IPS-NIHi11 (cell line): ENCODE results near the gene CZIB.

Source experiments
- DNase-seq: peaks from one replicate; pipeline ENCODE4 v3.0.0; 2012; ENCODE audit warnings: mixed read lengths, low spot score

The CZIB gene

DNA sequence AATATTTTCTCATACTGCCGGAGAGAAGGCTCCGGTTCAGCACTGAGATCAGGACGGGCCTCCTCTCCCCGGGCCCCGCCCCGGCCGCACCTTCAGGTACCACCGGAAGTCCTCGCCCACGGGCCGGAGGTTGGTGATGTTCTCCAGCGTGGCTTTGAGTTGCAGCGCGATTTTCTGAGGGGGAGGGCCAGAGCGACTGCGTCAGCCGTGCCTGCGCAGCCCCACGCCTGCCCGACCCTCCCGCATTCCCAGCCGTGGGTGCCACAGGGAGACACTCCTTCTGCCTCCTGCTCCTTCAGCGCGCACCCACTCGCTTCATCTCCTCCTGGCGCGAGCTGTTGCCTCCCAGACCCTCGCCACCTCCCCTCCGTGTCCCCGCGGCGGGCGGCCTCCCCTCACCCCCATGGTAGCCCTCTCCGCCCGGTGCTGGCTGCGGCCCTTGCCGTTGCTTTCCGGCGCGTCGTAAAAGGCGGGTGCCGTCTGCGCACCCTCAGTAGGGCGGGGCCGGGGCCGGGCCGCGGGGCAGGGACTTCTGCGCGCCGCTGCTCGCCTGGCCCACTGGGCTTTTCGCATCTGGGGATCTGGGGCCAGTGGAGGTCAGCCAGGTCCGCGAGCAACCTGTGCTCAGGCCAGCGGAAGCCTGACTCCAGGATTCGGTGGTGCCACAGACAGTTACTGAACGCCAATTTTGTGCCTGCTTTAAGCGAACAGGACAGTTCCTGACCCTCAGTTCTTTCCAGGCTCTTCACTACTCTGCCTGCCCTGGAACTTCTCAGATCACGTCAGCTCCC is at the start of gene CZIB:
CZIB (minus strand) TSS at position 464 of the 791 bp plus-strand sequence; CDS start at position 405, 59 bp downstream.
- DNase-seq: peak; percentile 96

- DNase-seq: no peak
Observed at GRCh38 chr1:53270107-53270506, 49.7 kb upstream of the CZIB start.

GRCh38 chr1:53267761-53268160 is 47.3 kb upstream of the CZIB start:
- DNase-seq: no peak

DNA sequence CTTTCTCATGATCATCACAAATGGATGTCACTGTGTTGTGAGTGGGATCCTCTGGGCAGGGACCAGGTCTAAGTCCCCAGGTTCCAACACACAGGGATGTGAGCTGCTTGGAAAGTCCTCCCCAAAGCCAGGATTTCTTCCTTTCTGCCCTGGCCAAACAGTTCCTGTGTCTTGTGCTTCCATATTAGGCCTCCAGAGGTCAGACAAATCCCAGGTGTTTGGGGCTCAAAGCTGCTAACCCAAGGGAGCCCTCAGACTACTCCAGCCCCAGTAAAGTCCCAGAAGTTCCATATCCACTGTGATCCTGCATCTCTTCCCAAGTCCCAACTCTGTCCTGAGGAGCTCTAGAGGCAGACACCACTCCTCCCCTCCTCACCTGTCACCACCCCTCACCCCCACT is 45.6 kb upstream of the CZIB start:
- DNase-seq: peak; percentile 64

DNA sequence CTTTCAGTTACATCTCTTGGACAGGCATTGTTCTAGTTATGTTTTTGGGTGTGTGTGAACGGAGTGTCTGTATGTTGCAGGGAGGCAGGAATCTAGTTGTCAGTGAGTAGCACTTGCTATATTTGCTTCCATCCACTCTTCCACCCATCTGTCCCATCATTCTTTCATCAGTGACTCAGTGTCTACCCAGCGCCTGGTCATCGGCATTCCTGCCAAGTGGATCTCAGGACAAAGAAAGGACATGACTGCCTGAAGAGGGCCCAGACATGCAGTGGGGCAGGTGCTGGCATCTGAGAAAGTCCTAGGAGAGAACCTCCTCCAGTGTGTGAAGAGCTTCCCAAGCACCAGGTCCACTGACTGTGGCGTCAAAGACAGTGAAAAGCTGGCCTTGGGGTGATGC is 45.1 kb upstream of the CZIB start:
- DNase-seq: no peak

DNA sequence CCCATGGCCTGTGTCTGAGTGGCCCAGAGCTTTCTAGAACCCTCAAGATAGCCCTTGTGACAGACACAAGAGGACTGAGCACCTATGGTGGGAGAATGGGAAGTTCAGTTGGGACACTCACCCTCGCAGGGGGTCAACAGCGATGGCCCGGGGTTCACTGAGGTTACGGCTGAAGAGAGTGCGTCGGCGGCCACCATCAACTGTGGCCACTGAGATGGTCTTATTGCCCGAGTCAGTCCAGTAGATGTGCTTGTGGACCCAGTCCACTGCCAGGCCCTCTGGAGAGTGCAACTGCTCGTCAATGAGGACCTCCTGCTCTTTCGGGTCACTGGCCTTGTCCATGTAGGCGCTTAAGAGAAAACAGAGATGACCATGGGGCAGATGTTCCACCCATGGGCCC is 43.6 kb upstream of the CZIB start:
- no peak for DNase-seq

GRCh38 chr1:53262000-53262399 is 41.6 kb upstream of the CZIB start:
- no peak for DNase-seq

- DNase-seq: no peak
Observed at GRCh38 chr1:53260631-53261247, 40.3 kb upstream of the CZIB start.

DNA sequence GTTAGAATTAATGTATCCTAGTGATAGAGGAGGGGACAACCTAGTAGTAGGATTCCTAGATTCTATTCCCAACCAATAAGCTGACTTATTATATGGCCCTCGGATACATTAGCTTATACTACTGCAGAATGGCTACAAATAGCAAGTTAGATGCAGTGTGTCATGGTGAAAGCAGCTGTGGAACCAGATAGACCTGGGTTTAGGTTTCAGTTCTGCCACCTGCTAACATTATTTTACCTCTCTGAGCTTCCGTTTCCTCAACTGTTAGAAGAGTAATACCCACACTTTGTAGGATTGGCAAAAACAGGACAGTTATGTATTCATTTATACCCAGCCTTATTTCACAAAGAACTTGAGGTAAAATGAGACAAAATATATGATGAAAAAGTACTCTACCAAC is 39.5 kb upstream of the CZIB start:
- DNase-seq: no peak

DNA sequence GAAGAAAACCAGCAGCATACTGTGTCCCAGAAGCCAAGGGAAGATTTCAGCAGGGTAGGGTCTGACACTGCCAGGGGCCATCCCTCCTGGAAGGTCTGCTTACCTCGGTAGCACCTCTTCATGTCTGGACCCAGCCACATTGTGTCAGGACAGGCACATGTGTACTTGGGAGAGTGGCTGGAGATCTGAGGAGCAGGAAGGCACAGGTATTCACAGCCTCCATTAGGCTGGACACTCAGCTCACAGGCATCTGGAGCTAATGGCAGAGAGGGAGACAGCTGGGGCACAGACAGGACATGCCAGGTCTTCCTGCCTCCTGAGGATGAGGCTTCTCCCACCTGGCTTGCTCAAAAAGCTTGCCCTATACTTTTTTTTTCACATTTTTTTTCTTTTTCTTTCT is 37.8 kb upstream of the CZIB start:
- no peak for DNase-seq

GRCh38 chr1:53257454-53258081 is 37.1 kb upstream of the CZIB start:
- no peak for DNase-seq

GRCh38 chr1:53256511-53257453 is 36.3 kb upstream of the CZIB start:
- DNase-seq: no peak

DNA sequence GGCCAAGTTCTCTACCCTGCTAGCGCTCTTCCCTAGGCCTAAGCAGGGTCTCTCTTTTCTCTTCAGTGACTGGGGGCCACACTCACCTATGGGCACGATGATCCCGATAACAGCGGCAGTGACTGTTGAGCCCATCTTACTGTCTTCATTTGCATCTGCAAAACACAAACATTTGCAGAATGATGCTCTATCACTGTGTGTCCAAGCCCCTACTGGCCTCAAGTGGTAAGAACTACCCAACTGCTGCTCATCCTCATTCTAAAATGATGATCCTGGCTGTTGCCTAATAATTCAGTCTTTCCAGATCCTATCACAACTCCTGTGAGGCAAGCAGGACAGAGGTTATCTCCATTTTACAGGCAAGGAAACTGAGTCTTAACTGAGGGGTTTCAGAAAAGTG is 34.6 kb upstream of the CZIB start:
- no peak for DNase-seq

- DNase-seq: no peak
Observed at GRCh38 chr1:53254011-53254640, 33.7 kb upstream of the CZIB start.

DNA sequence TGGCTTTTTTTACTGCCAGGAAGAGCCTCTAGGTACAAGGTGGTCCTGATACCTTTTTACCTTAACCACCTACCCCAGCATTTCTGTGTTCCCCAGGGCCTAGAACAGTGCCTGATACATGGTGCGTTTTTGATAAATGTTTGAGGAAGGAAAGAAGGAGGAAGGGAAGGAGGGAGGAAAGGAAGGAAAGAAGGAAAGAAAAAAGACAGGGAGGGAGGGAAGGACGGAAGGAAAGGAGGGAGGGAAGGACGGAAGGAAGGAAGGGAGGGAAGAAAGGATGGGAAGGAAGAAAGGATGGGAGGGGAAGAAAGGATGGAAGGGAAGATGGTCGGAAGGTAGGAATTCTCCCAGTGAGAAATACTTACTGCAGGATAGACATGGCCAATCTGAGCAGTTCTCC is 29.9 kb upstream of the CZIB start:
- DNase-seq: no peak

DNA sequence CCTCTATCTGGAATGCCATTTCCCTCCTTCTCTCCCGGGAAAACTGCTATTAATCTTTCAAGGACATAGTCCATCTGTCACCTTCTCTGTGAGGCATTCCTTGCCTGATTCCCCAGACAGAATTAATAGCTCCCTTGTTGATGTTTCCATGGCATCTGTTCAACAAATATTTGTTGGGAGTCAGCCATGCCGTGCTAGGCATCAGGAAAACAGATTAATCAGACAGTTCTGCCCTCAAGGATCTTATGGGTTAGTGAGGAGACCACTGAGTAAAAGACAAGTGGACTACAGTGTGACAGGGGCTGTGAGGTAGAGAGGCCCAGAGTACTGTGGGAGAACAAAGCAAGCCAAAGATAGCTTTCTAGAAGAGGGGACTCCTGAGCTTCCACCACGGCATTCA is 29.3 kb upstream of the CZIB start:
- no peak for DNase-seq

DNA sequence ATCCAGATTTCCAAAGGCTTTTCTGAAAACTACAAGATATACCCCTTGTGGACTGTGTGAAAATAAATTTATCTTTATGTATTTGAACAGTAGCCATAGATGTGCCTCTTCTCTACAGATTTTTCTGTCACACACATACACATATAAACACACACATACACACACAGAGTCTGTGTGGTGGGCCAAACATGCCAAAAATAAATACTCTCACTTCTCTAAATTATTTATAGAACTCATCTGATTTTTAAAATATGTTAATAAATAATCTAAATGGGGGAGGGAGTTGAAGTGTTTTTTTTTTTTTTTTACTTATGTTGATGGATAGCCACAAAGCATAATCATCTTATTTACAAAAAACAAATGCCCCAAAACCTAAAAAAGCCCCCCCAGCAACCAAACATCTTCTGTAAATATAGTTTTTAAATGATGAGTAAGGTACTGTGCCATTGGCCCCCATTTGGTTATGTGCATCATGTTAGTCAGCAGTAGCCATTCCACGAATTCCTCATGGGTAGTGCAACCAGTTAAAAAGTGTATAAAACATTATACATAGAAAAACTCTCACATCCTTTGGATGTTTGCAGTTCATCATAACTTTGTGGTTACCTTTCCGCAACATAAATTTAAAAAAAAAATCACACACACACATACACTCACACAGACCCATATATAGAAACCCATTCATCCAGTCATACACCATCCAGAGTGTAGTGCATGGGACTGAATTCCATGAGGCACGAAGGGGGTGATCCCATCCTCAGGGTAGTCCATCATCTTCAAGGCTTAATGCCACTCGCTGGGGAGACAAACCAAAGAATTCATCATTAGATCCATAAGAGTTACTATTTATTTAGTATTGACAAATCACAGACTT is 26.1 kb upstream of the CZIB start:
- DNase-seq: no peak

DNA sequence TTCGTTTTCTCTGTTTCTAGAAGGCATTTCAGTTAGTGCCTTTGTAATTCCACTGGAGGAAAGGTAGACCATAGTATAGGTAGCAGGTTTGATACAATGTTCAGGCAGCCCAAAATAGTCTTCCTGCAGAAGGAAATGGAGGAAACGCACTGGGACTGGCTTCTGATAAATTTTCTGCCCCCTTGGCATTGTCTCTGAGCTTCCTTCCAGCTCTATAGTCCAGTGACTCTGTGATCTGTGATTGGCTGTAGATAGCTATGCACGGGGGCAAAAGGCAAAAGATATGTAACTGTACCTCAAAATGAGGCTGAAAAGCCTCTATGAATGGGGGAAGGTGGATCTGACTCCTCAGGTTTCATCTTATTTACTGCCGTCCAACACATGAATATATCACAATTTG is 23.7 kb upstream of the CZIB start:
- DNase-seq: no peak

DNA sequence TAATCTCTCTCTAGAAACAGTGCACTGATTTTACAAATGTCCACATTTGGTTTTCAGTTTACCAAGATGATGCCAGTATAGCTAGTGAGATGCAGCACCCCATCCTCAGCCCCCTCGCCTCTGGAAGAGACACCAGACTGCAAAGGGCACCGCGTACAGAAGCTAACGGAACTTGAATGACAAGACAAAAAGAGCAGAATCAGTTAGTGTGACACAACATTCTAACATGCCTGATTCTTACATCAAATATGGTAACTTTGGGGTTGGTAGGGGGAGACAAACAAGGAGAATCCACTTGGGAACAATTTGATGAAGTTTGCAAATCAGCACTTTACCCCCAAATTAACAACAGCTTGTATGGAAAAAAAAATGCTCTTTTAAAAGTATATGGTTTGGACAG is 21.9 kb upstream of the CZIB start:
- DNase-seq: no peak

GRCh38 chr1:53241828-53242227 is 21.4 kb upstream of the CZIB start:
- no peak for DNase-seq
